ENCODE results near the gene HERPUD1. TPM values are rescaled to one million over a fixed set of nuclear protein-coding genes. Genes with fewer than 3 reads are reported as not detected.

HERPUD1 gene
- total and polyA plus RNA-seq, 9 of the 15 experiments (the other 6 are each of a cell fraction or from before 2014, with no cell fraction given), result 14.2 to 60.7 (median 37.4) TPM

DNA sequence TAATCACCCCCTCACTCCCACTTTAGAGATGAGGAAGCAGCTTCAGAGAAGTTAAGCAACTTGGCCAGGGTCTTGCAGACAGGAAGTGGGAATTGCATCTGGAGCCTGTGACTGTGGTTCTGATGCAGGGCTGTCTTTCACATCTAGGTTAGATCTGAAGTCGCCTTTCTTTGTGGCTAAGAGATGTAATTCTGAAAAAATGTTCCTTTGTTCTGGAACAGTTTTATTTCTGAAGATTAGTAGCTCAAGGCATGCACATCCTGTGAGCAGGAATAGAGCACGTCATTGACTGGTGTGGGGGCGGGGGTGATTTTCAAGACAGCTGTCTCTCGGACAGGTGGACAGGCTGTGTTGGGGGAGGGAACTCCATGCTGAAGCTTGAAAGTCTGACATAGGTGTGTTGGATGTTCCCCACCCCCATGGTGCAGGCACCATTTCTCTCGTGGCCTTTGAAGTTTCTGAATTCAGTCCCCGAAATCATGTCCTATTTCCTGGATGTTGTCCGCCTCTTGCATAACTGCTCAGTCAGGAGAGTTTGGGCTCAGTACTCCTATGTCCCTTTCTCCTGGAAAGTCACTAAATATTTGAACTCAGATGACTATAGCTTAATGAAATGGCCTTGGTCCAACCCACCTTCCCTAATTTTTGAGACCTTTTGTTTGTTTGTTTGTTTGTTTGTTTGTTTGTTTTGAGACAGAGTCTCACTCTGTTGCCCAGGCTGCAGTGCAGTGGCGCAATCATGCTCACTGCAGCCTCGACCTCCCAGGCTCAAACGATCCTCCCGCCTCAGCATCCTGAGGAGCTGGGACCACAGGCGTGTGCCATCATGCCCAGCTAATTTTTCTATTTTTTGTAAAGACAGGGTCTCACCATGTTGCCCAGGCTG lies 21.0 kb upstream of the HERPUD1 start:
- ChIA-PET CTCF (ENCODE audit: low intra/inter-chr PET ratio) (no interaction called here), POLR2A (interaction anchor here (0.8 to 4.5 kb wide), 8 partner anchors 9 to 35 kb away, joined by 3 to 40 read pairs (median 3); partner anchors contain the start of gene HERPUD1)
- H3K9me3 ChIP-seq (replicated peaks; ENCODE audit: control insufficient read depth, insufficient read depth, low read depth, low read length), result no peaks in the 10 kb centered on the region
- ATAC-seq (no peak), FAIRE-seq (no peak), DNase-seq (ENCODE audit: extremely low read depth in 1 of 4, low spot score in 3 of 4) (no peak)
- no peak overlapping the region for H2AFZ ChIP-seq (ENCODE audit: low read depth, low read length)
- H4K20me1 ChIP-seq (replicated peaks; ENCODE audit: control insufficient read depth, insufficient read depth, low read length), result no peaks in the 10 kb centered on the region; the same call in 1 of the 2 replicates
- no peak overlapping the region for H3K27ac ChIP-seq (ENCODE audit: extremely low read depth, low read depth, low read length)
- no peaks in the 10 kb centered on the region for H3K79me2 ChIP-seq (ENCODE audit: control insufficient read depth, insufficient read depth, low read length)
- 7% methylated on average over 12 of the region's 12 CpGs for WGBS (ENCODE audit: insufficient coverage, low coverage, missing lambda C conversion rate)
- no peaks in the 10 kb centered on the region for H3K36me3 ChIP-seq (ENCODE audit: control insufficient read depth, insufficient read depth, low read length)
- BruUV-seq (replicated peaks), result no TSS peak
- peaks cover 5% of the 10 kb centered on the region for H3K9me1 ChIP-seq (ENCODE audit: control insufficient read depth, insufficient read depth, low read length)
- H3K9ac ChIP-seq (ENCODE audit: insufficient read depth in 1 of 2, low read depth in 2 of 2, low read length in 2 of 2), result no peak overlapping the region
- no peak overlapping the region for H3K4me3 ChIP-seq
- intact Hi-C loops (cut with micrococcal nuclease), result no loop called here
- H3K4me1 ChIP-seq (replicated peaks in 1 of 2; ENCODE audit: control insufficient read depth in 2 of 2, insufficient read depth in 2 of 2, low read length in 2 of 2), result no peaks in the 10 kb centered on the region
- in situ Hi-C loops (cut with MboI), result no loop called here
- peaks cover 39 to 56% of the 10 kb centered on the region in 2 experiments for H3K27me3 ChIP-seq (ENCODE audit: control insufficient read depth in 2 of 2, insufficient read depth in 2 of 2, low read length in 2 of 2)
- no peak overlapping the region for H3K4me2 ChIP-seq (ENCODE audit: insufficient read depth, low read length)
- TF ChIP-seq DDX20 (tag; IDR thresholded peaks at IDR 0.05; ENCODE audit: low read depth), result no peak
- peak; percentile 28; the same call in 1 of the 2 replicates for TF ChIP-seq EGR1 (conservative IDR thresholded peaks at IDR 0.05)
- TF ChIP-seq, protein P1, sequence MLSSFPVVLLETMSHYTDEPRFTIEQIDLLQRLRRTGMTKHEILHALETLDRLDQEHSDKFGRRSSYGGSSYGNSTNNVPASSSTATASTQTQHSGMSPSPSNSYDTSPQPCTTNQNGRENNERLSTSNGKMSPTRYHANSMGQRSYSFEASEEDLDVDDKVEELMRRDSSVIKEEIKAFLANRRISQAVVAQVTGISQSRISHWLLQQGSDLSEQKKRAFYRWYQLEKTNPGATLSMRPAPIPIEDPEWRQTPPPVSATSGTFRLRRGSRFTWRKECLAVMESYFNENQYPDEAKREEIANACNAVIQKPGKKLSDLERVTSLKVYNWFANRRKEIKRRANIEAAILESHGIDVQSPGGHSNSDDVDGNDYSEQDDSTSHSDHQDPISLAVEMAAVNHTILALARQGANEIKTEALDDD (IDR thresholded peaks at IDR 0.05), result no peak
- no peak for TF ChIP-seq CSDE1 (IDR thresholded peaks at IDR 0.05)
- TF ChIP-seq, protein P2, sequence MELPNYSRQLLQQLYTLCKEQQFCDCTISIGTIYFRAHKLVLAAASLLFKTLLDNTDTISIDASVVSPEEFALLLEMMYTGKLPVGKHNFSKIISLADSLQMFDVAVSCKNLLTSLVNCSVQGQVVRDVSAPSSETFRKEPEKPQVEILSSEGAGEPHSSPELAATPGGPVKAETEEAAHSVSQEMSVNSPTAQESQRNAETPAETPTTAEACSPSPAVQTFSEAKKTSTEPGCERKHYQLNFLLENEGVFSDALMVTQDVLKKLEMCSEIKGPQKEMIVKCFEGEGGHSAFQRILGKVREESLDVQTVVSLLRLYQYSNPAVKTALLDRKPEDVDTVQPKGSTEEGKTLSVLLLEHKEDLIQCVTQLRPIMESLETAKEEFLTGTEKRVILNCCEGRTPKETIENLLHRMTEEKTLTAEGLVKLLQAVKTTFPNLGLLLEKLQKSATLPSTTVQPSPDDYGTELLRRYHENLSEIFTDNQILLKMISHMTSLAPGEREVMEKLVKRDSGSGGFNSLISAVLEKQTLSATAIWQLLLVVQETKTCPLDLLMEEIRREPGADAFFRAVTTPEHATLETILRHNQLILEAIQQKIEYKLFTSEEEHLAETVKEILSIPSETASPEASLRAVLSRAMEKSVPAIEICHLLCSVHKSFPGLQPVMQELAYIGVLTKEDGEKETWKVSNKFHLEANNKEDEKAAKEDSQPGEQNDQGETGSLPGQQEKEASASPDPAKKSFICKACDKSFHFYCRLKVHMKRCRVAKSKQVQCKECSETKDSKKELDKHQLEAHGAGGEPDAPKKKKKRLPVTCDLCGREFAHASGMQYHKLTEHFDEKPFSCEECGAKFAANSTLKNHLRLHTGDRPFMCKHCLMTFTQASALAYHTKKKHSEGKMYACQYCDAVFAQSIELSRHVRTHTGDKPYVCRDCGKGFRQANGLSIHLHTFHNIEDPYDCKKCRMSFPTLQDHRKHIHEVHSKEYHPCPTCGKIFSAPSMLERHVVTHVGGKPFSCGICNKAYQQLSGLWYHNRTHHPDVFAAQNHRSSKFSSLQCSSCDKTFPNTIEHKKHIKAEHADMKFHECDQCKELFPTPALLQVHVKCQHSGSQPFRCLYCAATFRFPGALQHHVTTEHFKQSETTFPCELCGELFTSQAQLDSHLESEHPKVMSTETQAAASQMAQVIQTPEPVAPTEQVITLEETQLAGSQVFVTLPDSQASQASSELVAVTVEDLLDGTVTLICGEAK (IDR thresholded peaks at IDR 0.05), result no peak
- TF ChIP-seq, protein P2 (CRISPR knock-in tag; IDR thresholded peaks at IDR 0.05), result no peak
- TF ChIP-seq ZNF76 (CRISPR knock-in tag; IDR thresholded peaks at IDR 0.05; ENCODE audit: borderline replicate concordance), result no peak
- TF ChIP-seq CEBPG (CRISPR knock-in tag; IDR thresholded peaks at IDR 0.05), result peak; percentile 57
- peak; percentile 65 to 77; a peak in 3 of 4 replicates for TF ChIP-seq CEBPG (tag; conservative IDR thresholded peaks at IDR 0.05 in 1 of 2, IDR thresholded peaks at IDR 0.05 in 1 of 2)
- 0 out of 2 replicates have a peak, but pooled peaks have one; percentile 30 for TF ChIP-seq GABPA (tag; conservative IDR thresholded peaks at IDR 0.05; ENCODE audit: low read depth)
- peak; percentile 47; the same call in 1 of the 2 replicates for TF ChIP-seq SPI1 (IDR thresholded peaks at IDR 0.05; ENCODE audit: borderline replicate concordance, low read depth, low read length)
- TF ChIP-seq MTA1 (IDR thresholded peaks at IDR 0.05; ENCODE audit: borderline replicate concordance), result no peak
